Dendritic cell treated with granulocyte-macrophage colony-stimulating factor and Interleukin-4, amounts not matched to agents 40 ng/mL and 50 ng/mL, for 4 days (primary cell): ENCODE results near the gene REXO4.

Experiments used
- H3K27ac Mint-ChIP-seq: one replicate; pipeline ENCODE4 v1.8.0; 2022; ENCODE audit warnings: mild to moderate bottlenecking, mixed read lengths
- H3K27me3 Mint-ChIP-seq: one replicate; pipeline ENCODE4 v1.8.0; 2022; ENCODE audit warnings: mild to moderate bottlenecking, mixed read lengths
- H3K36me3 Mint-ChIP-seq: one replicate; pipeline ENCODE4 v1.8.0; 2022; ENCODE audit warnings: low read depth, mixed read lengths
- H3K4me1 Mint-ChIP-seq: one replicate; pipeline ENCODE4 v1.8.0; 2022; ENCODE audit warnings: low read depth, mixed read lengths
- H3K4me3 Mint-ChIP-seq: one replicate; pipeline ENCODE4 v1.8.0; 2022; ENCODE audit warnings: mild to moderate bottlenecking, moderate library complexity, mixed read lengths
- H3K9me3 Mint-ChIP-seq: one replicate; pipeline ENCODE4 v1.8.0; 2022; ENCODE audit warnings: mixed read lengths
- intact Hi-C: fragments of 100-400 bp; cut with micrococcal nuclease; formaldehyde crosslinking; loops from one replicate; pipeline ENCODE4 v1.15.0; 2022

Gene REXO4

DNA sequence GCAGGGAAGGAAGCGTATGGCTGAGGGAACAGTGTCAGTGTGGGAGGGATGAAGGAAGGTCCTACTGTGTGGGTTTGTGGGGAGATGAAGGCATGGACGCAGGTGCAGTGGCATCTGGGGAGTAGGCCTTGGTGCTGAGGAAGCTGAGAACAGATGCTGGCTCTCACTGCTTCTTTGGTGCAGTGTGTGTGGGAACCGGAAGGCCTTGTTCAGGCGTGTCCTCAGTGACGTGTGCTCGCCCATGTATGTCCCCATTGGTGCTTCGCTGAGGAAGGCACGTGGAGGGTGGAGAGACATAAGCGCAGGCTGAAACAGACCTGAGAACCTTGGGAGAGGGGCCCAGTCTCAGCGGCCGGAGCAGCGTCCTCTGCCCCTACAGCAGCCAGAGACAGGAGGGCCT is 23.1 kb upstream of the REXO4 start:
- Mint-ChIP-seq H3K4me3 (no peak overlapping the region), H3K36me3 (no peaks in the 10 kb centered on the region), H3K27ac (no peak overlapping the region), H3K27me3 (no peaks in the 10 kb centered on the region), H3K9me3 (no peaks in the 10 kb centered on the region), H3K4me1 (no peaks in the 10 kb centered on the region)
- intact Hi-C loops, result no loop called here

DNA sequence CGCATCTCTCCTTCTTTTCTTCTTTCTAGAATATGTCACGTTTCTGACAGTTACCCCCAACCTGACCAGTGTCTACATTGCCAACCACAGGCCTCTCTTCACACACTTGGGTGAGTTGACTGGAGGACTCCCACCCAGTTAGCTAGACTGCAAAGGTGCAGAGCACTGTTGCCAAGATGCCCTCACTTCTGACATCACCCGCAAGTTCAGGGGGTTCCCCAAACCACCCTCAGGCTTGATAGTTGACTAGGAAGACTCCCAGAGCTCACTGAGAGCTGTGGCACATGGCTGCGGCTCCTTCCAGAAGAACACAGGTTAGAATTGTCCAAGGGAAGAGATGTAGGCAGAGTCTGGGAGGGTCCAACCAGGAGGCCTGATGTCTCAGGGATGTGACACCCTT is 21.5 kb upstream of the REXO4 start:
- H3K27ac Mint-ChIP-seq, result no peak overlapping the region
- intact Hi-C loops, result no loop called here
- H3K27me3 Mint-ChIP-seq, result no peaks in the 10 kb centered on the region
- H3K4me3 Mint-ChIP-seq, result no peak overlapping the region
- no peaks in the 10 kb centered on the region for H3K9me3 Mint-ChIP-seq
- no peaks in the 10 kb centered on the region for H3K36me3 Mint-ChIP-seq
- no peaks in the 10 kb centered on the region for H3K4me1 Mint-ChIP-seq

DNA sequence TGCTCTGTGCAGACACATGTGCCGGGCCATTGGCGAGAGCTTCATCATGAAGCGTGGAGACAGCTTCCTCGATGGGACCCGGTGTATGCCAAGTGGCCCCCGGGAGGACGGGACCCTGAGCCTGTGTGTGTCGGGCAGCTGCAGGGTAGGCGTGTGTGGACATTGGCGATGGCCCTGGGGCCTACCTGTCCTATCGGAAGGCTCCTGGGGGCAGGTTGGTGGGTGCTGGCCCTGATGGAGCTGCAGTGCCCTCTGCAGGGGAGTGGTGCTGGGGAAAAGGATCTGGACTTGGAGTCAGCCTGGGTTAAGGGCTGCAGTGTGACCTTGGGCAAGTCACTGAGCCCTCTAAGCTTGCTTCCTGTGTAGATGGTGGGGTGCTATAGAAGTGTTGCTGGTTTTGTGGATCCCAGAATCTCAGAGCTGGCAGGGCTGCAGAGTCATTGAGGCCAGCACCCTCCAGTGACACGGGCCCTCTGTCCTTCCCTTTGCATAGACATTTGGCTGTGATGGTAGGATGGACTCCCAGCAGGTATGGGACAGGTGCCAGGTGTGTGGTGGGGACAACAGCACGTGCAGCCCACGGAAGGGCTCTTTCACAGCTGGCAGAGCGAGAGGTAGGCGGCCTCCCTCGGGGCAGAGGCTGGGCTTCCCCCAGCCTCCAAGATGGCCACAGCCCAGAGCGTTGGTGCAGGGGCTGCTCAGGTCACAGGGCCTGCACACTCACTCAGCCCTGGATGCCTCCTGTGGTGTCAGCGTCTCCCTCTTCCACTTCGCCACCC is 20.1 kb upstream of the REXO4 start:
- no peaks in the 10 kb centered on the region for H3K9me3 Mint-ChIP-seq
- H3K27ac Mint-ChIP-seq, result no peak overlapping the region
- no peaks in the 10 kb centered on the region for H3K27me3 Mint-ChIP-seq
- intact Hi-C loops, result no loop called here
- H3K36me3 Mint-ChIP-seq, result no peaks in the 10 kb centered on the region
- no peak overlapping the region for H3K4me3 Mint-ChIP-seq
- H3K4me1 Mint-ChIP-seq, result no peaks in the 10 kb centered on the region

DNA sequence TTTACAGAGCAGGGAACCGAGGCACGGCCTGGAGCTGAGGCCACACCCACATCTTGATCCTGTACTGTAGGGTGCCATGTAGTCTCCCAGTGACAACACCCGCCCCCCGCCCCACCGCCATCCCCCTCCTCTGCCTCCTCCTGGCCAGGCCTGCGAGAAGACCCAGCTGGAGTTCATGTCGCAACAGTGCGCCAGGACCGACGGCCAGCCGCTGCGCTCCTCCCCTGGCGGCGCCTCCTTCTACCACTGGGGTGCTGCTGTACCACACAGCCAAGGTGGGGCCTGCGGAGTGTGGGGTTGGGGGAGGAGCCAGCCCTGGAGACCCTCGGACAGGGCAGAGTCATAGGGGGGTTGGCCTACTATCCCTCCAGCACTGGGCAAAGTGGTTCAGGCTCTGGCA is 18.9 kb upstream of the REXO4 start:
- Mint-ChIP-seq H3K27me3 (peaks cover 4% of the 10 kb centered on the region), H3K4me3 (no peak overlapping the region), H3K36me3 (no peaks in the 10 kb centered on the region), H3K4me1 (no peaks in the 10 kb centered on the region), H3K27ac (no peak overlapping the region), H3K9me3 (no peaks in the 10 kb centered on the region)
- intact Hi-C loops, result no loop called here

DNA sequence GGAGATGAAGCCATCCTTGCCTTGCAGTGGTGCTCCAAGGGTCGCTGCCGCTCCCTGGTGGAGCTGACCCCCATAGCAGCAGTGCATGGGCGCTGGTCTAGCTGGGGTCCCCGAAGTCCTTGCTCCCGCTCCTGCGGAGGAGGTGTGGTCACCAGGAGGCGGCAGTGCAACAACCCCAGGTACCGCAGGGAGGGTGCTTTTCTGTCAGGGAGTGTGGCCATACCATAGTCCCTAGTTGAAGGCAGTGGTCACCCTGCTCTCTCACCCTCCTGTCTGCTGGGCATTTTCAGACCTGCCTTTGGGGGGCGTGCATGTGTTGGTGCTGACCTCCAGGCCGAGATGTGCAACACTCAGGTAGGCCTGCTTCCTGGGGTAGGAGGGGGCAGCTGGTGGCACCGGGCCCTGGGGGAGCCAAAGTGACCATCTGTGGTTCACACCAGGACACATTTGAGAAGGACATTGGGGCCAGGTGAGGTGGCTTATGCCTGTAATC is 15.6 kb upstream of the REXO4 start:
- Mint-ChIP-seq H3K4me1 (no peaks in the 10 kb centered on the region), H3K27ac (no peak overlapping the region), H3K27me3 (peaks cover 26% of the 10 kb centered on the region), H3K36me3 (no peaks in the 10 kb centered on the region), H3K4me3 (no peak overlapping the region), H3K9me3 (no peaks in the 10 kb centered on the region)
- intact Hi-C loops, result no loop called here

DNA sequence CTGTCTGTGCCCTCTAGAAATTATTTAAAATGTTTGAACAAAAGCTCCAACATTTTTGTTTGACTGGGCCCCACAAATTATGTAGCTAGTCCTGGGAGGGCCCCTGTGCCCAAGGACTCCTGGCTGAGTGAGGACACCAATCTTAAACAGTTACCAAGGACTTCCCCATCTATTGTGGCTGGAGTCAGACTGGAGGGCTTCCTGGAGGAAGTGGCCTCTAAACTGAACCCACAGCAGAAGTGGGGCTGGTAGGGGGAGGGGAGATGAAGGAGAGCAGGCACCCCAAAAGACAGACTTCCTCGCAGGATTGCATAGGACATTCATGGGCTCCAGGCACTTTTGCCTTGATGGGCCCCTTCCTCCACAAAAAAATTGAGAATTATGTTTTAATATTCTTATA is 12.4 kb upstream of the REXO4 start:
- H3K27me3 Mint-ChIP-seq, result peaks cover 52% of the 10 kb centered on the region
- H3K4me3 Mint-ChIP-seq, result no peak overlapping the region
- no peaks in the 10 kb centered on the region for H3K36me3 Mint-ChIP-seq
- H3K9me3 Mint-ChIP-seq, result no peaks in the 10 kb centered on the region
- intact Hi-C loops, result no loop called here
- H3K4me1 Mint-ChIP-seq, result no peaks in the 10 kb centered on the region
- no peak overlapping the region for H3K27ac Mint-ChIP-seq

DNA sequence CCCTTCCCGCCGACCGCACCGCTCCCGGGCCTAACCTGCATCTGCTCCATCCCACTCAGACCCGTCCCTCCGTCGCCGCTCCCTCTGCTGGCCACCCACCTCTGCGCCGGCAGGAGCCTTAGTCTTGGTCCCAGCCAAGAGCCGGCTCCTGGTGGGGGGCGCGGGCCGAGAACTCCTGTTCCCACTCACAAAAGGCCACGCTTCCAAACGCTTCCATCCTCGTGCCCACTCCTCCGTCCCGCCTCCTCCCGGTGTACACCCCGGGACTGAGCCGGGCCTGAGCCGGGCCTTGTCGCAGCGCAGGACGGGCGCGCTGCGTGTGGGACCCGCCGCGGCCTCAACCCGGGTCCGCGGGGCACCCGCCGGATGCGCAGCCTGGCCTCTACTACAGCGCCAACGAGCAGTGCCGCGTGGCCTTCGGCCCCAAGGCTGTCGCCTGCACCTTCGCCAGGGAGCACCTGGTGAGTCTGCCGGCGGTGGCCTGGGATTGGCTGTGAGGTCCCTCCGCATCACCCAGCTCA is 11.9 kb upstream of the REXO4 start:
- H3K27ac Mint-ChIP-seq, result no peak overlapping the region
- intact Hi-C loops, result no loop called here
- peaks cover 54% of the 10 kb centered on the region for H3K27me3 Mint-ChIP-seq
- H3K4me1 Mint-ChIP-seq, result no peaks in the 10 kb centered on the region
- no peak overlapping the region for H3K4me3 Mint-ChIP-seq
- no peaks in the 10 kb centered on the region for H3K36me3 Mint-ChIP-seq
- no peaks in the 10 kb centered on the region for H3K9me3 Mint-ChIP-seq

DNA sequence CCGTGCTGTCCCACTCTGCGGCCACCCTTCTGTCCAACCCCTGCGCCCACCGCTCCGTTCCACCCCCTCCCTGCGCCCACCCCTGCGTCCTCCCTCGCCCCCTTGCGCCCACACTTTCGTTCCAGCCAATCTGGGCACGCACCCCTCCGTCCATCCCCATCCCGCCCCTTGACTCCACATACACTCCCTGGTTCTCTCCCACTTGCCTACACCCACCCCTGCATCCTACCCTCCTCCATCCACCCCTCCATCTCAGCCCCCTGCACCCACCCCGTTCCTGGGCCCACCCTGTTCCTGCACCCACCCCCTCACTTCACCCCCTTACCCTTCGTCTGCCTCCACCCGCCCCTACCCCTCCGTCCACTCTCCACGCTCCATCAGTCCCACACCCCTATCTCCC is 11.4 kb upstream of the REXO4 start:
- Mint-ChIP-seq H3K4me3 (no peak overlapping the region), H3K27me3 (peaks cover 54% of the 10 kb centered on the region), H3K4me1 (no peaks in the 10 kb centered on the region), H3K9me3 (no peaks in the 10 kb centered on the region), H3K36me3 (no peaks in the 10 kb centered on the region), H3K27ac (no peak overlapping the region)
- intact Hi-C loops, result no loop called here

DNA sequence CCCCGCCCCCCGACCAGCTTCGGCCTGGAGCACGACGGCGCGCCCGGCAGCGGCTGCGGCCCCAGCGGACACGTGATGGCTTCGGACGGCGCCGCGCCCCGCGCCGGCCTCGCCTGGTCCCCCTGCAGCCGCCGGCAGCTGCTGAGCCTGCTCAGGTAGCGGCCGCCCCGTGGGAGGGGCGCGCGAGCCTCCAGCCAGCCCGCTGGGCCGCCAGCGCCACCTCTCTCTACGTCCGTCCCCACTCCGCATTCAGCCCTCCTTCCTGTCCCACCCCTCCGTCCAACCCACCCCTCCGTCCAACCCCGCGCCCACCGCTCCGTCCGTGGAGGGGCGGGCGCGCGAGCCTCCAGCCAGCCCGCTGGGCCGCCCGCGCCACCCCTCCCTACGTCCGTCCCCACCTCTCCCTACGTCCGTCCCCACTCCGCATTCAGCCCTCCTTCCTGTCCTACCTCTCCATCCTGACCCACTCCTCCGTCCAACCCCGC is 10.8 kb upstream of the REXO4 start:
- Mint-ChIP-seq H3K27ac (no peak overlapping the region), H3K9me3 (no peaks in the 10 kb centered on the region), H3K4me1 (no peaks in the 10 kb centered on the region), H3K4me3 (no peak overlapping the region), H3K36me3 (no peaks in the 10 kb centered on the region), H3K27me3 (peaks cover 54% of the 10 kb centered on the region)
- intact Hi-C loops, result no loop called here

DNA sequence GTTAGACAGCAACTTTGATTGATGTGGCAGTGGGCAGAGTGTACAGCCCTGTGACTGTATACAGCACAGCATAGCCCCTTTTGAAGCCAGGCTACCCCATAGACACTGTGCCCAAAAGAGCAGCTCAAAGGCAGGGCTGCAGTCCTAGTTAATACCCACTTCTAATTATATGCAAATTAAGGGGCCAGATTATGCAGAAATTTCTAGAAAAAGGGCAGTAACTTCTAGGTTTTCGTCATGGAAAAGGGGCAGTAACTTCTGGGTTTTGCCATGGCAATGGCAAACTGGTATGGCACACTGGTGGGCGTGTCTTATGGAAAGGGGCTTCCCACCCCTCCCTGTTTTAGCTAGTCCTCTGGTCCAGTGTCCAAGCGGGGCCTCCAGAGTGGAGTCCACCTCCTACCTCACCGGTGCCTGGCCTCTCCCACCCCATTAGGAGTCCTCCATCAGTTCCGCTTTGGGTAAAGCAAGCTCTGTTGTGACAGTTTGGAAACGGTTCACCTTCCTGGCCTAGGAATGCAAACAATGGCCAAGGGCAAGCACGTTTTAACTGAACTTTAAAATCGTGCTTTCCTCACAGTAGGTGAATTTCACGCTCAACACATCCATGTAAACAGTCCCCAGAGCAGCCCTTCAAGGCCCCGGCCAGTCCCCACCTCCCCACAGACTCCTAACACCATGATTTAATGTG is 10.0 kb upstream of the REXO4 start:
- Mint-ChIP-seq H3K4me1 (no peaks in the 10 kb centered on the region), H3K9me3 (no peaks in the 10 kb centered on the region), H3K4me3 (no peak overlapping the region), H3K36me3 (no peaks in the 10 kb centered on the region), H3K27ac (no peak overlapping the region), H3K27me3 (peaks cover 53% of the 10 kb centered on the region)
- intact Hi-C loops, result no loop called here

DNA sequence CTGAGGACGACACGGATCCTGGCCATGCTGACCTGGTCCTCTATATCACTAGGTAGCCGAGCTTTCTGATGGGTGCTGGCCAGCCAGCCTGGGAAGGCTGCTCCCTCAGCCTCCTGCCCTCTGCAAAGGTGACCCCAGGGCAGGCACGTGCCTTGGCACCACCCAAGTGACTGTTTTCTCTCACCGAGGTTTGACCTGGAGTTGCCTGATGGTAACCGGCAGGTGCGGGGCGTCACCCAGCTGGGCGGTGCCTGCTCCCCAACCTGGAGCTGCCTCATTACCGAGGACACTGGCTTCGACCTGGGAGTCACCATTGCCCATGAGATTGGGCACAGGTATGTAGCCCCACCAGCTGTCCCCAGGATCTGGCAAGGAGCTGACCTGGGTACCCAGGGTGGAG is 8.2 kb upstream of the REXO4 start:
- Mint-ChIP-seq H3K27me3 (peaks cover 52% of the 10 kb centered on the region), H3K4me1 (no peaks in the 10 kb centered on the region), H3K36me3 (no peaks in the 10 kb centered on the region), H3K9me3 (no peaks in the 10 kb centered on the region), H3K27ac (no peak overlapping the region), H3K4me3 (no peak overlapping the region)
- intact Hi-C loops, result no loop called here

DNA sequence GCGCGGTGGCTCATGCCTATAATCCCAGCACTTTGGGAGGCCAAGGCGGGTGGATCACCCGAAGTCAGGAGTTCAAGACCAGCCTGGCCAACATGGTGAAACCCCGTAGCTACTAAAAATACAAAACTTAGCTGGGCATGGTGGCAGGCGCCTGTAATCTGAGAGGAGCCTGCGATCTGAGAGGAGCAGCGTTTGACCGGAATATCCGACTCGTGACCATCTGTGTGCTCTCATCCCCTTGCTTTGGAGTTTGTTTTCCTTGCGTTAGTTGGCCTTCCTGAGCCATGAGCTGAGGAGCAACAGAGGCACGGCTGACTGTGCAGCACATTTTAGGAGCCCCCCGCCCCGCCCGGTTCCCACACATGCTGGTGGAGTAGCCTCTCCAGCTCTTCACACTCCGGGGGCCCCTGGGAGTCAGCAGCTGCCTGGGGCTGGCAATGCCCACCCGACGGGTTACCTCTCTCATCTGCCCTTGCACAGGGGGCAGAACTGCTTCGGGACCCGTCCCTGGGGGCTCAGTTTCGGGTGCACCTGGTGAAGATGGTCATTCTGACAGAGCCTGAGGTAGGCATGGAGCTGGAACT is 7.3 kb upstream of the REXO4 start:
- H3K4me3 Mint-ChIP-seq, result no peak overlapping the region
- peaks cover 46% of the 10 kb centered on the region for H3K27me3 Mint-ChIP-seq
- no peak overlapping the region for H3K27ac Mint-ChIP-seq
- no peaks in the 10 kb centered on the region for H3K9me3 Mint-ChIP-seq
- H3K4me1 Mint-ChIP-seq, result no peaks in the 10 kb centered on the region
- intact Hi-C loops, result no loop called here
- H3K36me3 Mint-ChIP-seq, result no peaks in the 10 kb centered on the region

DNA sequence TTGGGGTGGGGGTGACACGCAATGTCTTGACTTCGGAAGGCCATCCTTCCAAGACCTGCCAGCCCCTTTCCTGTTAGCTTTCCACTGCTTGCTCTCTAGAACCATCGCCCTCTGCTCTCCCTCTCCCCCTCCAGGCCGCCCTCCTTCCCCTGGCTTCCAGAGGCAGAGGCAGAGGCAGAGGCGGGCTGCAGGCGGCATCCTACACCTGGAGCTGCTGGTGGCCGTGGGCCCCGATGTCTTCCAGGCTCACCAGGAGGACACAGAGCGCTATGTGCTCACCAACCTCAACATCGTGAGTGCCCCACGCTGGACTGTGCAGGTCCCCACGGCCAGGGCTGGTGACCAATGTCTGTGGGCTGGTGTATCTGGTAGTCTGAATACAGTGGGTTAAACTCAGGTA is 6.4 kb upstream of the REXO4 start:
- Mint-ChIP-seq H3K27ac (no peak overlapping the region), H3K4me1 (peaks cover 3% of the 10 kb centered on the region), H3K36me3 (no peaks in the 10 kb centered on the region), H3K27me3 (peaks cover 37% of the 10 kb centered on the region), H3K9me3 (no peaks in the 10 kb centered on the region), H3K4me3 (no peak overlapping the region)
- intact Hi-C loops, result loop anchor here (5.0 kb wide), 1 partner anchor 33 kb away; the partner anchor contains the start of gene CACFD1

DNA sequence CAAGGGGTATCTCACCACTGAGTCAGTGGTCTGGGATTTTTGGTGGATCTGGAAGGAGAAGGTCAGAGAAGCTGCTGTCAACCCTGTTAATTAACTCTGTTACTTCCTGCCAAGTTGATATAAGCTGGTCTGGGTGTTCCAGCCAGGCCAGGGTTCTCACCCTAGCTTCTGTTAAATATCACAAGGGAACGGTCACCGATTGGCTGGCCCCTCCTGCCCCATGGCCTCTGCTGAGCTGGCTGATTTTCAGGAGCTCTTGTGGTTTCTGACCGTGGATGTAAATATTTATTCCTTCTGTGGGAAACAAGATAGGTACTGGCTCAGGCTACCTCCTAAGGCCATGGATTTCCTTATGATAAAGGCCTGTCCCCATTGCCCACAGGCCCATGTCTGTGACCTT is 5.4 kb upstream of the REXO4 start:
- H3K9me3 Mint-ChIP-seq, result no peaks in the 10 kb centered on the region
- H3K4me3 Mint-ChIP-seq, result no peak overlapping the region
- intact Hi-C loops, result loop anchor here (5.0 kb wide), 1 partner anchor 34 kb away; the partner anchor contains the start of gene CACFD1
- no peak overlapping the region for H3K27ac Mint-ChIP-seq
- peaks cover 30% of the 10 kb centered on the region for H3K27me3 Mint-ChIP-seq
- H3K36me3 Mint-ChIP-seq, result peaks cover 2% of the 10 kb centered on the region
- peaks cover 12% of the 10 kb centered on the region for H3K4me1 Mint-ChIP-seq
